GM23338 (cell line): ENCODE results near the gene MARK3.

ENCODE experiments used
- CTCF ChIP-seq, 2 experiments: fragments of 200-600 bp in 1 of 2; sonication (generic) in 1 of 2; conservative IDR thresholded peaks; 2 replicates each; pipeline versions ENCODE4 v1.5.1 to v1.6.1; 2016 to 2017; ENCODE audit warnings: antibody characterized with exemption in 2 of 2, low read depth in 2 of 2, mild to moderate bottlenecking in 2 of 2, moderate library complexity in 1 of 2
- EZH2 ChIP-seq: fragments of 200-600 bp; sonication (generic); IDR thresholded peaks from one replicate; pipeline ENCODE4 v1.8.0; 2017; ENCODE audit warnings: antibody characterized with exemption, mild to moderate bottlenecking, low read depth; ENCODE audit not compliant: unreplicated experiment
- EZH2phosphoT487 ChIP-seq: fragments of 200-600 bp; sonication (generic); IDR thresholded peaks from one replicate; pipeline ENCODE4 v1.8.1; 2018; ENCODE audit warnings: antibody characterized with exemption; ENCODE audit not compliant: unreplicated experiment
- JUNB ChIP-seq: IDR thresholded peaks from one replicate; pipeline ENCODE4 v1.6.1; 2016; ENCODE audit warnings: antibody characterized with exemption; ENCODE audit not compliant: unreplicated experiment
- NANOG ChIP-seq: IDR thresholded peaks from 2 replicates; pipeline ENCODE4 v1.6.1; 2016; ENCODE audit warnings: antibody characterized with exemption, borderline replicate concordance
- POLR2AphosphoS5 ChIP-seq: IDR thresholded peaks from 2 replicates; pipeline ENCODE4 v1.6.1; 2016; ENCODE audit warnings: antibody characterized with exemption, low read depth
- STAT1 ChIP-seq: IDR thresholded peaks from one replicate; pipeline ENCODE4 v1.6.1; 2016; ENCODE audit warnings: antibody characterized with exemption; ENCODE audit not compliant: unreplicated experiment
- ZNF331 ChIP-seq: fragments of 250-450 bp; sonication (Bioruptor Pico); IDR thresholded peaks from 2 replicates; pipeline ENCODE4 v1.5.0; 2020; ENCODE audit warnings: low read depth, mild to moderate bottlenecking, moderate library complexity
- TF ChIP-seq, protein P1 (sequence below): IDR thresholded peaks from one replicate; pipeline ENCODE4 v1.6.1; 2018; ENCODE audit warnings: antibody characterized with exemption; ENCODE audit not compliant: unreplicated experiment

- TF ChIP-seq POLR2AphosphoS5 = no peak
- no peak for TF ChIP-seq EZH2
- no peak for TF ChIP-seq CTCF (conservative IDR thresholded peaks at IDR 0.05; ENCODE audit: low read depth in 2 of 2)
- TF ChIP-seq NANOG = no peak
- no peak for TF ChIP-seq STAT1
- TF ChIP-seq JUNB = no peak
- TF ChIP-seq, protein P1, sequence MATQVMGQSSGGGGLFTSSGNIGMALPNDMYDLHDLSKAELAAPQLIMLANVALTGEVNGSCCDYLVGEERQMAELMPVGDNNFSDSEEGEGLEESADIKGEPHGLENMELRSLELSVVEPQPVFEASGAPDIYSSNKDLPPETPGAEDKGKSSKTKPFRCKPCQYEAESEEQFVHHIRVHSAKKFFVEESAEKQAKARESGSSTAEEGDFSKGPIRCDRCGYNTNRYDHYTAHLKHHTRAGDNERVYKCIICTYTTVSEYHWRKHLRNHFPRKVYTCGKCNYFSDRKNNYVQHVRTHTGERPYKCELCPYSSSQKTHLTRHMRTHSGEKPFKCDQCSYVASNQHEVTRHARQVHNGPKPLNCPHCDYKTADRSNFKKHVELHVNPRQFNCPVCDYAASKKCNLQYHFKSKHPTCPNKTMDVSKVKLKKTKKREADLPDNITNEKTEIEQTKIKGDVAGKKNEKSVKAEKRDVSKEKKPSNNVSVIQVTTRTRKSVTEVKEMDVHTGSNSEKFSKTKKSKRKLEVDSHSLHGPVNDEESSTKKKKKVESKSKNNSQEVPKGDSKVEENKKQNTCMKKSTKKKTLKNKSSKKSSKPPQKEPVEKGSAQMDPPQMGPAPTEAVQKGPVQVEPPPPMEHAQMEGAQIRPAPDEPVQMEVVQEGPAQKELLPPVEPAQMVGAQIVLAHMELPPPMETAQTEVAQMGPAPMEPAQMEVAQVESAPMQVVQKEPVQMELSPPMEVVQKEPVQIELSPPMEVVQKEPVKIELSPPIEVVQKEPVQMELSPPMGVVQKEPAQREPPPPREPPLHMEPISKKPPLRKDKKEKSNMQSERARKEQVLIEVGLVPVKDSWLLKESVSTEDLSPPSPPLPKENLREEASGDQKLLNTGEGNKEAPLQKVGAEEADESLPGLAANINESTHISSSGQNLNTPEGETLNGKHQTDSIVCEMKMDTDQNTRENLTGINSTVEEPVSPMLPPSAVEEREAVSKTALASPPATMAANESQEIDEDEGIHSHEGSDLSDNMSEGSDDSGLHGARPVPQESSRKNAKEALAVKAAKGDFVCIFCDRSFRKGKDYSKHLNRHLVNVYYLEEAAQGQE = no peak
- TF ChIP-seq ZNF331 (CRISPR knock-in tag) = no peak
- TF ChIP-seq EZH2phosphoT487 = no peak
These were observed 75.2 kb downstream of the MARK3 start for GRCh38 chr14:103460415-103460814.
